Bronchial epithelial cell (primary cell): Measurements from ENCODE around the gene HTR3B. TPM values are rescaled to one million over a fixed set of nuclear protein-coding genes. Genes with fewer than 3 reads are reported as not detected.

ENCODE experiments used
- DNase-seq: peaks from one replicate; pipeline ENCODE4 v3.0.0-alpha.2; 2010; ENCODE audit warnings: low read depth
- FAIRE-seq: peaks from 2 replicates; lab custom pipeline; 2011; peaks lifted over from hg19 to GRCh38; lab: Jason Lieb, UNC
- H3K27me3 ChIP-seq: 2 replicates; pipeline ENCODE4 v1.5.1; 2011; ENCODE audit warnings: low read length; ENCODE audit not compliant: control insufficient read depth, insufficient read depth
- H3K36me3 ChIP-seq: 2 replicates; pipeline ENCODE4 v1.5.1; 2011; ENCODE audit warnings: low read length; ENCODE audit not compliant: control insufficient read depth, insufficient read depth
- H3K4me3 ChIP-seq: 2 replicates; pipeline ENCODE4 v1.5.1; 2011; ENCODE audit warnings: mild to moderate bottlenecking, low read depth, low read length, control low read depth
- CTCF ChIP-seq: IDR thresholded peaks from 2 replicates; pipeline ENCODE4 v1.5.1; 2011; ENCODE audit warnings: mild to moderate bottlenecking, moderate library complexity, low read length, control low read depth, inconsistent platforms; ENCODE audit not compliant: insufficient read depth, severe bottlenecking
- total RNA-seq: library from RNA; depleted of rRNA; stranded (reverse); fragments of >200 nt; gene quantifications from 2 replicates; pipeline ENCODE4 v1.2.1, GENCODE V29; 2014

HTR3B gene
- total RNA-seq, 1 donor from 2014 or later, result not detected

DNA sequence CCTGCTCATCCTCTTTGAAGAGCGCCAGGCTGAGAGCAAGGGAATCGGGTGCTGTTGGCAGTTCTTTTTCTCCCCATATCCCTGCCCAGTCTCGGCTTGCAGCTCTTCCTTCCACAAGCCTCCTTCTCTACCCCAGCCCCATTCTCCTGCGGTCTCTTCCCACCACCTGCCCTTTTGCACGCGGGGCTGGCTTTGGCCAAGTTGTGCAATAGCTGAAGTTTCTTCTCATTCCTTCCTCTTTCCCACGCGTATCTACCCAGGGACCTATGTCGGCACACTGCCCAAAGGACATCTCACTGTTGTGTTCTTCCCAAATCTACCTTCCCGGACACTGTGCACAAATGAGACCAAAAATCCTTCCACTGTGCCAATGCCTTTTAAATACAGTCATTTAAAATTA, 48.0 kb downstream of the HTR3B start:
- Histone ChIP-seq H3K4me3 (no peak overlapping the region), H3K27me3 (no peaks in the 10 kb centered on the region), H3K36me3 (no peaks in the 10 kb centered on the region)
- no peak for TF ChIP-seq CTCF
- FAIRE-seq, result no peak
- no peak for DNase-seq

DNA sequence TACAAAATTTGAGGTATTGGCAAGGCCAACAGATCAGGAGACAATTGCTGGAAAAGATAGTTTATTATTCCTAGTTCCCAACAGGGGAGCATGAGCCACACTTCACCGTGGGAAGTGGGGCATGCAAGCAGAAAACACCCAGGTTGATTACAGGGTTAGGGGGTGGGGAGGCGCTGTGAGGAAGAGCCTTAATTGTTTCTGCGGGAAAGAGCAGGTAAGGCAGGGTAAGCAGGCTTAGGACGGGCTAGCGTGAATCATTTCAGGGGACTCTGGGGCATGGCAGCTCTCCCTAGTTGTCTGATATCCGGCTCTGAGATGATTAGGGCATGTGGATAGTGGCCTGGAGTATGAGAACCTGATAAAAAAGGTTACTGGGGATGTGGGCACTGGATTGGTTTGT, 49.6 kb downstream of the HTR3B start:
- Histone ChIP-seq H3K4me3 (no peak overlapping the region), H3K27me3 (no peaks in the 10 kb centered on the region), H3K36me3 (no peaks in the 10 kb centered on the region)
- FAIRE-seq (no peak), DNase-seq (no peak)
- no peak for TF ChIP-seq CTCF

GRCh38 chr11:113956986-113957385, 52.4 kb downstream of the HTR3B start:
- DNase-seq (no peak), FAIRE-seq (no peak)
- no peaks in the 10 kb centered on the region for H3K36me3 ChIP-seq
- no peak for TF ChIP-seq CTCF
- no peak overlapping the region for H3K4me3 ChIP-seq
- no peaks in the 10 kb centered on the region for H3K27me3 ChIP-seq

DNA sequence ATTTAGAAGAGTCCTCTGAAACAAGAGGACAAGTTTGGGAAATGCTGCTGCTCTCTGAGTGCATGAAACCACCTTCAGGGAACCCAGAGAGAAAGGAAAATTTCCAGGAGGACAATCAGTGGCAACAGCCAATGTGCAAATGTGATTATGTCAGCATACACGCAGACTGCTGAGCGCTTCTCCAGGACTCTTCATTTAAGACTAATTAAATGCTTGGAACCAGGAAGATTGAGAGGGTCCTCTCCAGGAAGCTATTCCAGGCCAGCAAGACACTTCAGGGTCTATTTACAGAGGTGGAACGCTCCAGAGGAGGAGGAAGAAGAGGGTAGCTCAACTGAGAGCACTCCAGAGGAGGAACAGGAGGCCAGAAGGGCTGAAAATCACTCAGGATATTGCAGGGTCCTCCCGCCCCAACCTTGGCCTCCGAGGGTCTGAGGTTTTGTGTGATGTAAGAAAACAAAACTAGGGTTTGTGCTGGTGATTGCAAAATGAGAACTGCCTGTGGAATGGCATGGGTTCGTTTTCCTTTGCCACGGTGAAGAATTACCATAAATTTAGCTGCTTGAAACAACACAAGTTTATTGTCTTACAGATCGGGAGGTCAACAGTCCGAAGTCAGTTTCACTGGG, 56.2 kb downstream of the HTR3B start:
- Histone ChIP-seq H3K4me3 (no peak overlapping the region), H3K27me3 (no peaks in the 10 kb centered on the region), H3K36me3 (no peaks in the 10 kb centered on the region)
- no peak for DNase-seq
- TF ChIP-seq CTCF, result no peak
- FAIRE-seq, result no peak

- Histone ChIP-seq H3K36me3 (no peaks in the 10 kb centered on the region), H3K27me3 (no peaks in the 10 kb centered on the region), H3K4me3 (no peak overlapping the region)
- FAIRE-seq, result no peak
- TF ChIP-seq CTCF, result no peak
- no peak for DNase-seq
Observed at GRCh38 chr11:113967361-113967760, 62.8 kb downstream of the HTR3B start.
